HG02642 (cell line): Measurements from ENCODE around the gene KIAA0513.

Experiments used
- ATAC-seq: cut with Tn5 transposase; IDR thresholded peaks from one replicate; pipeline ENCODE4 v1.9.1; 2021; ENCODE audit warnings: mild to moderate bottlenecking; ENCODE audit not compliant: unreplicated experiment, poor library complexity

KIAA0513 gene

DNA sequence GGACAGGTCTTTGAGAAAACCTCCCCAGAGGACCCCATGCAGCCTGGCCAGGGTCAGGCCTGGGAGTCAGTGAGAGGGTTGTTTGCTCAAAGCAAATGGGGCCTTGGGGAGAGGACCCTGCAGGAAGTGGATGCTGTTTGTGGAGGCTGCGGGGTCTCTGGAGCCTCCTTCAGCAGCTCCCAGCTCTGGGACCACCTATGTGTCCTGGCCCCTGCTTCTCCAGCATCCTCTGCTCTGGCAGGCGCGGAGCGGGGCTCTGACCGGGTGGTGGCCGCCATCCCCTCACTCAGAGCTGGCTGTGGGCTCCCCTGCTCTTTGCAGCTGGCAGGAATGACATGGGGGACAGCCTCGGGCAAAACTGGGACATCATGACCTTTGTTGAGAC lies 114.5 kb downstream of the KIAA0513 start:
- no peak for ATAC-seq

DNA sequence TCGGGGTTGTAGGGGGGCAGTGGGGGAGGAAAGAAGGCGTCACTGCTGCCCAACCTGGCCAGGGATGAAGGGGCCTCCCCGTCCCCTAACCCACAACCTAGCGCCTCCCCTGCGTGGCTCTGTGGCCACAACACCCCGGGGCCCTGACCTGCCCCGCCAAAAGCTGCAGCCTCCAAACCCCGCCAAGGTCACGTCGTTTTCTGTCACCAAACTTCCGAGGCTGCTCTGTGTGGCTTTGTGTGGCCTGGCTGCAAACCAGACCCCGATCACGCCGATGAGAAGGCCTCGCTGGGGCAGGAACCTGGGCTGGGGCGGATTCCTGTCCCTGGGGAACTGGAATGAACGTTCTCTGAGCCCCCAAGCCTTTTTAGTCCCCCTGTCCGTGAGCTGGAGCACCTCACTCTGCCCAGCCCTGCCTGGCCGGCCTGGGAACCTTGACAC lies 115.2 kb downstream of the KIAA0513 start:
- no peak for ATAC-seq
